Esophagus squamous epithelium (tissue), 4 donors: ENCODE measurements around the gene BAG5.
"Not testable (repeated sequence)": the region's sequence is repeated elsewhere in the genome, so short reads cannot be mapped to it uniquely, and the experiment has no call there.

Source experiments
- CTCF ChIP-seq, 6 experiments: fragments of 450-650 bp in 4 of 6; fragments of 200-600 bp in 2 of 6; sonication (generic) in 2 of 6; IDR thresholded peaks; one replicate each; pipeline ENCODE4 v1.5.1; 2016 to 2019; ENCODE audit warnings: antibody characterized with exemption in 6 of 6, mild to moderate bottlenecking in 4 of 6, moderate library complexity in 4 of 6
- POLR2A ChIP-seq, 4 donors: fragments of 450-650 bp; IDR thresholded peaks; one replicate each; pipeline ENCODE4 v1.6.1; 2017; ENCODE audit warnings: antibody characterized with exemption in 4 of 4, mild to moderate bottlenecking in 4 of 4, moderate library complexity in 3 of 4

DNA sequence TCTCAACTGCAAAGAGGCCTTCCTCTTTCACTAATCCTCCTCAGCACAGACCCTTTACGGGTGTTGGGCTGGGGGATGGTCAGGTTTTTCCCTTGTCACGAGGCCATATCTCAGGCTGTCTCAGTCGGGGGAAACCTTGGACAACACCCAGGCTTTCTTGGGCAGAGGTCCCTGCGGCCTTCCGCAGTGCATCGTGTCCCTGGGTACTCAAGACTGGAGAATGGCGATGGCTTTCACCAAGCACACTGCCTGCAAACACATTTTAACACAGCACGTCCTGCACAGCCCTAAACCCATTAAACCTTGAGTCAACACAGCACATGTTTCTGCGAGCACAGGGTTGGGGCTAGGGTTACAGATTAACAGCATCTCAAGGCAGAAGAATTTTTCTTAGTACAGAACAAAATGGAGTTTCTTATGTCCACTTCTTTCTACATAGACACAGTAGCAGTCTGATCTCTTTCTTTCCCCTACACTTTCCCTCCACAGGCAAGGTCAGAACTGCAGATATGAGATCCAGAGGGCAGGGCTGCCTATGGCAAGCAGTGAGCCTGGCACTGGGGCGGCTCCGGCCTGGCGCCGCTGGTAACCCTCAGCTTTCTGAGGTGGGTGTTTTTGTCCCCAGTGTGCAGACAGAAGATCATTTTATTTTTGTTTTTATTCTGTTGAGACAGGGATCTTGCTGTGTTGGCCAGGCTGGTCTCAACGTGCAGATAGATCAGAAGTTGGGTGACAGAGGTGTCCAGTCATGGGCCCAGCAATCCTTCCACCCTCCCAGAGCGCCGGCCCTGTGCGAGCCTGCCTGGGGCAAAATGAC is 36.8 kb downstream of the BAG5 start:
- not testable (repeated sequence) for TF ChIP-seq CTCF, POLR2A (IDR thresholded peaks at IDR 0.05)
